ENCODE results near the gene FATE1.
A peak's percentile ranks its signal among the peaks of the same experiment; 100 is the strongest.
"Not testable (repeated sequence)": the region's sequence is repeated elsewhere in the genome, so short reads cannot be mapped to it uniquely, and the experiment has no call there.

FATE1 gene, protein sequence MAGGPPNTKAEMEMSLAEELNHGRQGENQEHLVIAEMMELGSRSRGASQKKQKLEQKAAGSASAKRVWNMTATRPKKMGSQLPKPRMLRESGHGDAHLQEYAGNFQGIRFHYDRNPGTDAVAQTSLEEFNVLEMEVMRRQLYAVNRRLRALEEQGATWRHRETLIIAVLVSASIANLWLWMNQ

DNA sequence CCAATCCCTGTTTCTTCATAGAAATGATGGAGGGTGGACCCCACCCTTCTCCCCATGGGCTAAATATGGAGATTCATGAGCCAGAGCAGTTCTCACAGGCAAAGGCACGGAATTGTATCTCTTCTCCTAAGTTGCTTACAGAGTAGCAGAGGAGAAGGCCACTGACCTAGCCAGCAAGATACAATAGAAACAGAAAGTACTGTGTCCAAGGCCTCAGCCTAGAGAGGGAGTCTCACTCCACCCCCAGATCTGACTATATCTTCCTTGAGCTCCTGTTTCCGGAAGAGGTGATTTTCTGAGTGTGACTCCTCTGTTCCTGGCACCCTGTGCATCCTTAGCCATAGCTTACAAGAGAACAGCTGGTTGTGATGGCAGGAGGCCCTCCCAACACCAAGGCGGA, at the start of gene FATE1:
Gene FATE1 (plus strand): TSS at position 284 of the 400 bp plus-strand sequence. CDS start 85 bp downstream, at position 369.
- DNase-seq = no peak

DNA sequence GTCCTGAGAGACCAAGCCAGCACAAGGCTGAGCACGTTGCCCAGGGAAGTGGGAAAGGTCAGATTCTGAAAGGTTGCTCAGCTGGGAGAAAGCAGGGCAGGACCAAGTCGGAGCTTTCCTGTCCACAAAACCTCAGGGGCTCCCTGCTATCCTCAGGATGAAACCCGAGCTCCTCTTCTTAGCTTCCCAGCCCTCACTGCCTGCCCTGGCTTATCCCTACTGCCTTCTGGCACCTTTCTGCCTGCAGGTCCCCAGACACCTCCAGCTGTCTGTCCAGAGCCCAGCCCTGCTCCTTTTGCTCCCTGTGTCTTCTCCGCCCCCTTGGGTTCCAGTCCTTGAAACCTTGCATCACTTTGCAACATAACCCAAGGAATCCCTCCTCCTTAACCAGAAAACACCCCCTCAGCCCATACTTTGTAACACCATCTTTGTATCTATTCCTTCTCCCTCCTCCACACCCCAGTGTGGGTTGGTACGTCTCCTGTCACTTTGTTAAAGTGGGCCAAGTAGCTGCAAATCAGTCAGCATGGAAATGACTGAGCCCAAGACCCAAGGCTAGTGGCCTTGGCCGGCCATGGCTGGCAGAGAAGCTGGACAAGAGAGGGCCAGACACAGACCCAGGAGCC, 40.6 kb upstream of the FATE1 start:
- DNase-seq = no peak

DNA sequence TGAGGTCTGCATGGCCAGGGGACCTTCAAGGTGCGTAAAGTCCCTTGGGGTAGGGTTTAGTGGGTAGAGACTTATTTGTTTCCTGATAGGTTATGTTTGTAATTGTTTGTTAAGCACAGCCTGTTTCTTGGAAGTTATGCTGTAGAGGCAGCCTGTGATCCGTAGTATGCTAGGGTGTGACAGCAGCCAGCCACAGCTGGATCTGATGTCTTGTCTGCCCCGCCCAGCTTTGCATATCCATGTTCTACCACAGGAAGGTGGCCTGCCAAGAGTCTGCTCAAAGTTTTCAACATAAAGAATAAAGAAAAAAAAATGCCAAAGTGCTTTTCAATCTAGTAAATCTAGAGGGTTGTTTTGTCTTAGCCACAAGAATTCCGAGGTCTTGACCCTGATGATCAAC, 39.6 kb upstream of the FATE1 start:
- DNase-seq = no peak

DNA sequence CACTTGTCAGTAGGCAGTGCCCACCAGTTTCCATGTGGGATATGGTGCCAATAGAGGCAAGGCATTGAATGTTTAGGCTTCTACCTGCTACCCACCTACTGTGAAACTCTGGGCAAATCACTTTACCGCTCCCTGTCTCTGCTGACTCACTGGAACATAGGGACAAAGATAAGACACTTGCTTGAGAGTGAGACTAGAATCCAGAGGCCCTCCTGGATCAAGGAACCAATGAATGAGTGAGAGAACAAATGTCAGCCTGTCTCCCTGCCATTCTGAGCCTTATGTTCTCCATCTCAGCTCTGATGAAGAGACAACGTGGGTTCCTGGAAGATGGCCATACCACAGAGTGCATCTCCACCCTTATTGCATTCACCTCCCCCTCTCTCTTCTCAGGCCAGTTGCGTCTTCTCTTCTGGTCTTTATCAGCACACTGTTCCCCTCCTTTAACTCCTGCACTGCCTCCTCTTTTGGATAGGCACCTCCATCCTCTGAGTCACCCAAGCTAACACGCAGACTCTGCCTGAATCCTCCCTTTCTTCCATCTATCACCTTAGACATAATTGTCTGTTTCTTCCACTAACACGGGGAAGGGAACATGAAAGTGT, 35.9 kb upstream of the FATE1 start:
- no peak for DNase-seq

DNA sequence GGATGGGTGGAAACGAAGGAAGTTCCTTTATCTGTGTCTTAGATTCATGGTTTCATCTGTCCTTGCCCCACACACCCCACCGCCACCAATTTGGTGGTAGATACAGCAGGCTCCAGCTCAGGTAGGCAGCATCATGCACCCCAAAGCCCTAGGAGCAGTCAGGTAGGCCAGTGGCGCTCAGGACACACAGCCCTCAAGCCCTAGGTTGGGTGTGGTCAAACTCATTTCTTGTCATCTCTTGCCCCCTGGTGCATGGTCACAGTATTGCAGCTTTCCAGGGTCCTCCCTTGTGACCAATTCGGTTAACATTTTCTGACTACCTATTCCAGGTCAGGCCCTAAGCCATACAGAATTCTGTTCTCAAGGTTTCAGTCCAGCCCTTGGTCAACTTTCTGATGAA, 35.0 kb upstream of the FATE1 start:
- peak; percentile 6 to 13 for DNase-seq

DNA sequence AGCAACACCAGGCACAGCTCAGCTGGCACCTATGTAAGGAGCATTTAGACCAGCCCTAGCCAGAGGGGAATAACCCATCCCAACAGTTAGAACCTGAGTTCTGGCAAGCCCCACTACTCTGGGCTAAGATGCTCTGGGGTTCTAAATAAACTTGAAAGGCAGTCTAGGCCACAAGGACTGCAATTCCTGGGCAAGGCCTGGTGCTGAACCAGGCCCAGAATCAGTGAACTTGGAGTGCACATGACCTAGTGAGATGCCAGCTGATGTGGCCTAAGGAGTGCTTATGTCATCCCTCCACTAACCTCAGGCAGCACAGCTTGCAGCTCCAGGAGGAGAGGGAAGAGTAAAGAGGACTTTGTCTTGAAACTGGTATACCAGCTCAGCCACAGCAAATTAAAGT, 28.2 kb upstream of the FATE1 start:
- DNase-seq = no peak

DNA sequence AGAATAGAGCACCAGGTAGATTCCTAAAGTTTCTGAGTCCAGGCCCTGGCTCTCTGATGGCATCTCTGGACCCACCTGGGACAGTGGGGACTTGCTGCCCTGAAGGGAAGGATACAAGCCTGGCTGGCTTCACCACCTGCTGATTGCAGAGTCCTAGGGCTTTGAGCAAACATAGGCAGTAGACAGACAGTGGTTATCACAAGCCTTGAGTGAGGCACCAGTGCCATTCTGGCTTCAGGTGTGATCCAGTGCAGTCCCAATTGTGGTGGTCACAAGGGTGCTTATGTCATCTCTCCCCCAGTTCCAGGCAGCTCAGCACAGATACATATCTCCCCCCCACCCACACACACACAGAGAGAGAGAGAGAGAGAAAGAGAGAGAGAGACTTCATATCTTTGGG, 27.1 kb upstream of the FATE1 start:
- no peak for DNase-seq

DNA sequence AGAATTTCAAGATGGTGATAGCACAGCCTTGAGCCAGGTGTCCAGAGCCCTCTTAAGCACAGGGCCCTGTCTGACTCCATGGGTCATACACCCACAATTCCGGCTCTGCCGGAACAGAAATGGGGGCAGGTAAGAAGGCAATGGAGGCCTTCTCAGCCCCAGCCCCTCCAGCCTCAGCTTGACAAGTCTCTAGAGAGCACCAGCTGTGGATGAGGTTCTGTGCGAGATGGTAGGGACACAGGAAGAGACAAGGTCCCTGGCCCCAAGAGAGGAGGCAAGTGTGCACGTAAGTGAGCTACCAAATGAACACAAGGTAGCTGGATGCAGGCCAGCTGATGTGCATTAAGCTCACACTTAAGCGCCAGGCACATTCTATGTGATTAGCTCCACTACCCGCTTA, 23.0 kb upstream of the FATE1 start:
- no peak for DNase-seq

DNA sequence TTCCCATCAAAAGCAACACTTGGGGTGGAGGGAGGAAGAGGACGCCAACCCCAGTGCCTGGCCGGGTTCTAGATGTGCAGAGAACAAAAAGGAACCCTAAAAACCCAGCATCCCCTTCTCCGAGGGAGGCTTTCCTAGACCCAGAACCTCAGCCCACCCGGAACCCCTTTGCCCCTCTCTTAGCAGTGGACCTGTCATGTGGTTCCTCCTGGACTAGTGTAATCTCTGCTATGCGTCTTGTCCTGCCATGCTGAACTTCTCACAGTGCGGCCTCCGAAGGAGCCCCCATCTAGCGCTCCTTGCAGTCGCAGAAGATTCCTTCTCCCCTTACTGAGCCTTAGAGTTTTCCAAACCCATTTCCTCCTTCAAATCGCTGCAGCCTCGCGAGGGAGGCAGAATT, 21.7 kb upstream of the FATE1 start:
- no peak for DNase-seq

DNA sequence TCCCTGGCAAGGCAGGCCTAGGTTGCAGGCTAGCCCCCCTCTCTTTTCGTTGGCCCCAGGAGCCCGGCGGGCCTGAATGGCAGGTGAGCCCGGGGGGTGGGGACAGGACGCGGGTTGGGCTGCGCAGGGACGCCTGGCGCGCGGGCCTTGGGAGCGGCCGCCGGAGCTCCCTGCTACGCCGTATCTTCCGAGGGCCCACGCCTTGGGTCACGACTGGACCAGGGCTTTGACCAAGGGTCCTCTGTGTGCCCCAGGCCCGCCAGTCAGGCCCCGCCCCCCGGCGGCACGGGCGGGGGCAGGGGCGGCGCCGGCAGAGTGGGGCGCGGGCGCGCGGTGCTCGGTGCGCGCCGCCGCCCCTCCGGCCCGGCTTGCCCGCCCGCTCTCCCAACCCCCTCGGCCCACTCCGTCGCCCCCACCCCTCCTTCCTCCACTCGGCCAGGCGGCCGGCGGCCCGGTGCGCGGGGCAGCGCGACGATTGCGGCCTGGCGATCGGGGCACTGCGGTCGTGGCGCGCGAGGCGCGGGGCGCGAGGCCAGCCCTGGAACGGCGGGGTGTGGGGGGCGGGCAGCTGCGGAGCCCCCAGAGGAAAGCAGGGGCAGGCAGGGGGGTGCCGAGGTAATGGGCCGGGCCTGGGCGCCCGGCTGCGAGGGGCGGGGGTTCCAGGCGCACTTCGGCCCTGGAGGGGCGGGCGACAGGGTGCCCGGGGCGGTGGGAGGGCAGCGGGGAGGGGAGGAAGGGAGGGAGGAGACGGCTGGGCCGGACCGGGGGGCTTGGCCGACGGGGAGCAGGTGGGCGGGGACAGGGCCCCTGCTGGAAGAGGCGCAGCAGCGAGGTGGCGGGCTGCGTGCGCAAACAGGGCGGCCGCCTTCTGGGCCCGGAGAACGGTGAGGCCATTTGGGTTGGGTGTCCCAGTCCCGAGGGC, 20.9 kb upstream of the FATE1 start, which contains the start of gene PRRG3:
Gene PRRG3 (plus strand): TSS at position 798 of the 922 bp plus-strand sequence. CDS start 3,357 bp downstream, outside the sequence.
- no peak for DNase-seq

DNA sequence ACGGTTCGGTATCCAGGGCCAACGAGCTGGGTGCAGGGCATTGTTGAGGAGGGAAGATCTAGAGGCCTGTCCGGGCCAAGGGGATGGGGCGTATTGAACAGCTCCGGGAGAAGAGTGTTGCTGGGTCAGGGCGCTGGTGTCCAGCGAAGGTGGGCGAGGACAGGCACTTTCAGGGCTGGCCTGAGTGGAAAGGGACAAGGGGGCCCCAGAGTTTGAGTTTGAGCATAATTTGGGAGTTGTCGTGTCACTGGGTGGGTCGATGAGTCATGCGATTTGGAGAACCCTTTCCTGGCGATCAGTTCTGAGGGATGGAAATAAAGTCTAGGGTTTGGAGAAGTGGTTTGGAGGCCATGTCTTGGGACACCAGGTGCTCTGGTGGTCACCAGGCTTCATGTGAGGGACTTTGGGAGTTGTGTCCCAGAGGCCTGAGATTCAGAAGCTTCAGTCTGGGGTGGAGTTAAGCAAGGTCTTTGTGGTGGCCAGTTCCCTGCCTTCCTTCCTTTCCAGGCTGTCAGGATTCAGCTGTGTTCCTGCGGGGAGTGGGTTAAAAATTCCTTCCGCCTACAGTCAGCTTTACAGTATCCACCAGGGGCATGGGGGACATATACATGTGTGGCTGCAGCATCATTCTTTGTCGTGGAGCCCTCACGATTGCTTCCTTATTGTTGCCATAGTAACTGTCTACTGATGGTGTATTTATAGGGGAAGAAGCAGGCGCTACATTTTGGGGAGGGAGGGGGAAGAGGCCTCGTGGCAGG, 20.1 kb upstream of the FATE1 start:
- DNase-seq = no peak

DNA sequence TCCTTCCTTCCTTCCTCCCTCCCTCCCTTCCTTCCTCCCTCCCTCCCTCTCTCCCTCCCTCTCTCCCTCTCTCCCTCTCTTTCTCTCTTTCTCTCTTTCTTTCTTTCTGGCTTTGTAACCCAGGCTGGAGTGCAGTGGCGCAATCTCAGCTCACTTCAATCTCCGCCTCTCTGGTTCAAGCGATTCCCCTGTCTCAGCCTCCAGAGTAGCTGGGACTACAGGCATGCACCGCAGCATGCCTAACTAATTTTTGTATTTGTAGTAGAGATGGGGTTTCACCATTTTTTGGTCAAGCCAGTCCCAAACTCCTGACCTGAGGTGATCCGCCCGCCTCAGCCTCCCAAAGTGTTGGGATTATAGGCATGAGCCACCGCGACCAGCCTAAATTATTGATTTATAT, 18.8 kb upstream of the FATE1 start:
- not testable (repeated sequence) for DNase-seq

DNA sequence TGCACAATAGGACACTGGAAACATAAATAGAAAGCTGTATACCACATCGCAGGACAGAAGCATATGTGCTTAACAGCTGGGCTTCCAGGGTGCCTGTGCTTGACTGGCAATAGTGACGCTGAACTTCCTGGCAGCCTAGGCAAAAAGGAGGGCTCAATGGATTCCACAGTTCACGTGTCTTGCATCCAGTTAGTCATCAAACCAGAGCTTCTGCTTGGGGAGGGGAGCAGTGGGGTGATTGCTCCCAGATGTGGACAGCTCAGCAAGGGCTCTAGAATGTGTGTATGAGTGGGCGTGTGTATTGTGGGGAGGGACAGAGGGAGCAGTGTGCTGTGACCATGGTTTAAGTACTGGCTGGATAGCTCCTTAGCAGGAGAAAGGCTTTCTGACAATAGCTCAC, 18.3 kb upstream of the FATE1 start:
- DNase-seq = no peak

DNA sequence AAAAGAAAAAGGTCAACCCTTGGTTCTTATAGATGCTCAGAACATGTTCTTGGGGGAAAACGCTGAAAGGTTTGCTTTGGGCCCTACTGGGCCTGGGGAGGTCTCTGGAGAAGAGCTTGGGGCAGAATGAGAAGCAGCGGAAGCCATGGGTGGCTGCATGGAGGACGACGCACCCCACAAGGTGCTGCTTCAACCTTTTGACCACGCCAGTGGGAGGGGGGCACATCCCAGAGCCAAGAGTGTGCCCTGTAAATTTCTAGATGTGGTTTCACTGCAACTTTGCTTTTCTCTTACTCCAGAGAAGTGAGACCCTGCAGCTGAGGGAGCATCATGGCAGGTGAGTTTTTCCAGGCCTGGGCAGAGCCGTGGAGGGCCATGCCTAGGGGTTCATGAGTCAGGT, 17.4 kb upstream of the FATE1 start:
- no peak for DNase-seq

DNA sequence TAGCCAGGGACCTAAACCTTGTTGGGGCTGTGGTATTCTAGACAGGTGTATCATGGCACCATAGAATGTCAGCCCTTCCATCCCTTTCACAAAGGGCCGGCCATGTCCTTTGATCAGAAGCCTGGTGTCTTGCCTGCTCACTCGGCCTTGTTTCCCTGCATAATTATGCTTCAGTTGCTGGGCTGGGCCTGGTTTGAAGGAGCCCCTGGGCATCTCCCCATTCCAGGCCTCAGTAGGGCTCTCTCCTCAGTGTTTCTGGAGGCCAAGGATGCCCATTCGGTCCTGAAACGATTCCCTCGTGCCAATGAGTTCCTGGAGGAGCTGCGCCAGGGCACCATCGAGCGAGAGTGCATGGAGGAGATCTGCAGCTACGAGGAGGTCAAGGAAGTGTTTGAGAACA, 16.1 kb upstream of the FATE1 start:
- DNase-seq = no peak

DNA sequence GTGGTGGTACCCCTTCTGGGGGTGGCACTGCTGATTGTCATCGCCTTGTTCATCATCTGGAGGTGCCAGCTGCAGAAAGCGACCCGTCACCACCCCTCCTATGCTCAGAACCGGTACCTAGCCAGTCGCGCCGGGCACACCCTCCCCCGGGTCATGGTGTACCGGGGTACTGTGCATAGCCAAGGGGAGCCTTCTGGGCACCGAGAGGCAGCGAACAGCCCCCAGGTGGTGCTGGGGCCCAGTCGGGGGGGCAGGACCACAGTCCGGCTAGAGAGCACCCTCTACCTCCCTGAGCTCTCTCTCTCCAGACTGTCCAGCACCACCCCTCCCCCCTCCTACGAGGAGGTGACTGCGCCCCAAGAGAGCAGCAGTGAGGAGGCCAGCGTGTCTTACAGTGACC, 15.3 kb upstream of the FATE1 start:
- no peak for DNase-seq

DNA sequence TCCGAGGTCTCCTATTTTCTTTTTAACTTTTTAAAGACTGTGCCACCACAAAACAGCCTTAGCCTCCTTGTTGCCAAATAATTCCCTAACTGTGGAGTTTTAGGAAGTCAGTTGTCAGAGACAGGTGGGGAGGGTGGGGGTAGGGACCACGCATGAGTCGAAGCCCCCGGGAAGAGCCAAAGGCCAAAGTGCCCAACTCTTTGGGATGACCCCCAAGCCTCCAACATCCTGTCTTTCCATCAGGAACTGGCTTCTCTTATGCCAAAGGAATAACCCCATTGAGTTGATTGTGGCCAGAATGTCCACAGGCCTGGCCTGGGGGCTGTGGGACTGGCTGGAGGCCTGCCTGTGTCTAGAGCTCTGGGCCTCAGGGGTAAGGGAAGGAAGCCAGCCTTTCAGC, 14.8 kb upstream of the FATE1 start:
- DNase-seq = no peak

DNA sequence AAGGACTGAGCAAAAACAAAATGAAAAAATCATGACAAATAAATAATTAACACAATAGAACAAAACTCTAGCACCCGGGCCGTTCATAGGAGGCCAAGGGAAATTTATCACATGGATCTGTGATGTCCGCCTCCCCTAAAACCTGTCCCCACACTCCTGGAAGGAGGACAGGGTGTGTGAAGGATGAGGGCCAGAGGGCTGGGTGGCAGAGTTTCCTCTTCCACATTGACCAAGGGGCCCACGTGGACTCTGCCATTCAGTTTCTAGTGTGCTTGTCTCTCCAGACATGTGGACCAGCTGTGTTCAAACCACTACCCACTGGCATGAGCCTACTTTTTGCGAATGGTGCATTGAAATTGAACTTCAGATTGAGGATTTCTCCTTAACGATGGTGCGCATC, 14.3 kb upstream of the FATE1 start:
- DNase-seq = no peak

DNA sequence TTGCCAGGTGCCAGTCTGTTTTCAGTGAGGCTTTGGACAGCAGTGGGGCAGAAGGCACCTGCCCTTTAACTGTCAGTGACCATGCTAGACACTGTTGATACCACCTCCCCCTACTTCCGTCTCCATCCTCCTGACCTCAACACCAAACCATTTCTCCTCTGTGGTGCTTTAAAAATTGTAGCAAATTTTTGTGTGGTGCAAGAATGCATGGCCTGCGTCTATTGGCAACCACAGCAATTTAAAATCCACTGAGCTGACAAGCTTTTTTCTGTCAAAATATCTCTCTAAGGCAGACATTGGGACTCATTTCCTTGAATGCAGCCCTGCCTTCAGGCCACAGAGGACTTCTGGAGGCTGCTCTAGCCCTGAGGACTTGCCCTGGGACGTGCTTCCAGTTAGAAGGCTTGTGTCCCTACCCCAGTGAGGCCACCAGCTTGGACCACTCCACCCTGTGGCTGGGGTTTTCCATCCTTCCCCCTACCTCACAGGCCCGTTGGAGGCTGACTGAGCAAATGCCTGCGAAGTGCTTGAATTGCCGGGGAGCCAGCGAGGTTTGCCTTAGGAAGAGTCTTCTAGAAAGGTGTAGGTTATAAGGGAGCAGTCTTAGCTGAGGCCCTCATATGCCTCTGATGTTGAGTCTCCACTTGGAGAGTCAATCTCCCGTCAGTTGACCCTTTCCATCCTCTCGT, 13.7 kb upstream of the FATE1 start:
- no peak for DNase-seq

DNA sequence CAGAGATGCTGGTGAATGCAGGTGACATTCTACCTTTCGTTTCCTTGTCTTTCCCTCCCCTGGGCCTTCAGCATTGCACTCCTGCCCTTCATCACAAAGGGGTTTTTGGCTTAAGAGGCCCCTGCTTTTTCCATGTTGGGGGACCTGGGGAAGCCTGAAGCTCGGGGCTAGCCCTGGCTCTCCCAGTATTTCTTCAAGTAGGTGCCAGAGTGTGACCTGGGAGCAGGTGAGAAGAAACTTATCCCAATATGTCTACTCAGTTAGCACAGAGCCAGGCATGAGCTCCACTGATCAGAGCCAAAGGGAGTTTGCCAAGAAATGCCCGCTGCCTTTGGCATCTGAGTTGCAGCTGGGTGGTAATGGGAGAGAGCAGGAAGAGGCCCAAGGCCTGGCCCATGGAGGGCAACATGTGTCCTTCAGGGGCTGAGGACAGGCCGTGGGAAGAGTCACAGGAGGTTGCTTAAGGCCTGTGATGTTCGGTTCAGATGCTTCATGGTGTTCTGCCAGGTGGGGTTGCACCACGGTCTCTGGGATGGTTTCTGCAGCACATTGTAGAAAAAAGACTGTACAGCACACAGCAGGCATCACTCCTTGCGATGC, 13.0 kb upstream of the FATE1 start:
- DNase-seq = no peak

DNA sequence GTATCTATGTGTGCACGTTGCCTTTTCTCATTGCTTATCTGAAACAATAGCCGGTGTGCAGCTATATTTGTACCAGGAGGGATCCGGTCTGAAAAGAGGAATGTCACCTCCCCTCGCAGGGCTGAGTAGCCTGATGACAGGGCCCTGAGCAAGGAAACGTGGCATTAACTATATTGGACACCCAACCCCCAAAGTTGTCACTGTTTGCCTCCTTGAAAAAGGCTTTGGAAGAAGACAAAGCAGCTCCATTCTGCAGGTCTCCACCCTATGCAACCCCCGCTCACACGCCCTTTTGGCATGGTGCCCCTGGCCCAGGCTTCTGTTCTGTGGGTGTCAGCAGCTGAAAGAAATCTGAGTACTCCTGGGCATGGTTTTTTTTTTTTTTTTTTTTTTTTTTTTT, 12.3 kb upstream of the FATE1 start:
- DNase-seq = no peak

All from AML-193 (cell line).